GM12892 (cell line): Measurements from ENCODE around the gene MVP.

Experiments
- POLR2A ChIP-seq: IDR thresholded peaks from 2 replicates; pipeline ENCODE4 v1.6.1; 2011; ENCODE audit warnings: low read depth, low read length, control low read depth
- POLR2AphosphoS5 ChIP-seq: IDR thresholded peaks from 2 replicates; pipeline ENCODE4 v1.6.1; 2011; ENCODE audit warnings: low read depth, low read length, control low read depth
- TAF1 ChIP-seq: IDR thresholded peaks from 2 replicates; pipeline ENCODE4 v1.6.1; 2011; ENCODE audit warnings: low read depth, mild to moderate bottlenecking, control low read depth, low read length, borderline replicate concordance

- TF ChIP-seq POLR2AphosphoS5 (no peak), POLR2A (no peak), TAF1 (no peak)
Measured at GRCh38 chr16:29876594-29877249, 56.5 kb downstream of the MVP start.
